ENCODE results near the gene TMEM170B.

Gene TMEM170B

GRCh38 chr6:11589261-11589660 is 51.7 kb downstream of the TMEM170B start:
- DNase-seq: no peak

GRCh38 chr6:11592294-11592906 is 54.9 kb downstream of the TMEM170B start:
- DNase-seq: no peak

DNA sequence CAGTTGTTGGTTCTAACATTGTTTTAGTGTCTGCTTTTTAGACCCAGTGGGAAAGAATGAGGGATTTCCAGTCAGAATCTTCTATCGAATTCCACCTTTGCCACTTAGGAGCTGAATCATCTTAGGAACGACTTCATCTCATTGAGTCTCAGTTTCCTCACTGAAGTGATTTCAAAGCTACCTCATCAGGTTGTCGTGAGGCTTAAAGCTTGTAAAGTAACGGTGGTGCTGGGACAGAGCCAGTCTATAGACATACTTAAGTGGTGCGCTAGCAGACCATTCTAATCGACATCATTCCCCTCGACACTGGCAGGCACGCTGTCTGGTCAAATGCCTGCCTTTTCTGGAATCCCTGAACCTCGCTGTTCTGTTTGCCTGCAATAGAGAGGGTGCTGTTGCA is 55.5 kb downstream of the TMEM170B start:
- DNase-seq: no peak

GRCh38 chr6:11595903-11596302 is 58.4 kb downstream of the TMEM170B start:
- no peak for DNase-seq

- no peak for DNase-seq
Observed at GRCh38 chr6:11596640-11597237, 59.2 kb downstream of the TMEM170B start.

- no peak for DNase-seq
Observed at GRCh38 chr6:11598687-11599086, 61.1 kb downstream of the TMEM170B start.

GRCh38 chr6:11600251-11600650 is 62.7 kb downstream of the TMEM170B start:
- no peak for DNase-seq

GRCh38 chr6:11601776-11602605 is 64.4 kb downstream of the TMEM170B start:
- DNase-seq: no peak

GRCh38 chr6:11604215-11604614 is 66.7 kb downstream of the TMEM170B start:
- no peak for DNase-seq

GRCh38 chr6:11604836-11605506 is 67.4 kb downstream of the TMEM170B start:
- no peak for DNase-seq

GRCh38 chr6:11605507-11605905 is 68.0 kb downstream of the TMEM170B start:
- DNase-seq: no peak

DNA sequence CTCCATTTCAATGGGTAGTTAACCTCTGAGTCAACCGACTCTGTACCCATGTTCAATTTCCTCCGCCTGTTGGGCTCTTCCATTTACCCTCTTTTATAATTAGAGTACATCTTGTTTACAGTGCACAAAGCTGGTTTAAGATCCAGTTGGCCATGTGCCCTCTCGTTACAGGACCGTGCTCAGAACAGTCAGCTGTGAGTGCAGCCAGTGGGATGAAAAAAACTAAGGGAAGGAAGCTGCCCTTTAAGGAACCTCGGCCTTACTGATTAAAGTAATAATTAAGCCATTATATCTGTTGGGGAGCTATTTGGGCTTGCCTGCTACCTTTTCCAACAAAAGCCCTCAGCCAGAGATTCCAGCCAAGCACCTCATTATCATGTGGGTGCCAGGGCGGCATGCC is 68.8 kb downstream of the TMEM170B start:
- peak in 1 of 2 experiments; percentile 34 for DNase-seq

DNA sequence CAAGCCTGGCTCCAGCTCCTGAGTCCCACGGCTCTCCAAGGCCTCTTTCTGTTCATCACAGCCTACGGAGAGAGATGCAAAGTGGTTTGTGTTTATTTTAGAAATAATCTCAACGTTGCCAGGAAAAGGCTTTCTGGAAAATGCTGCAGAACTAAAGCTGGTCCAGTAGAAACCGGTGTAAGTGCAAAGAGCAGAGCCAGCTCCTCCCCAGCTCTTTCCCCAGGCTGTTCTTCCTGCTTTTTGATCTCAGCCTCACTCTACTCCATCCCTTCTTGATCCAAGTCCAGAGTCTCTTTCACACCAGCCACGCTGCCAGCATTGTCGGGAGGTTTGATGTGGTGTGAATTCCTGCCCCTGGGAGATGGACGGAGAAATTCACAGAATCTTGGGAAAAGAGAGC is 69.8 kb downstream of the TMEM170B start:
- DNase-seq: no peak

- DNase-seq: no peak
Observed at GRCh38 chr6:11608600-11609323, 71.2 kb downstream of the TMEM170B start.

- no peak for DNase-seq
Observed at GRCh38 chr6:11609324-11610071, 71.9 kb downstream of the TMEM170B start.

GRCh38 chr6:11613336-11613735 is 75.8 kb downstream of the TMEM170B start:
- DNase-seq: no peak

GRCh38 chr6:11613858-11614257 is 76.3 kb downstream of the TMEM170B start:
- no peak for DNase-seq

- DNase-seq: no peak
Observed at GRCh38 chr6:11614534-11615213, 77.1 kb downstream of the TMEM170B start.

DNA sequence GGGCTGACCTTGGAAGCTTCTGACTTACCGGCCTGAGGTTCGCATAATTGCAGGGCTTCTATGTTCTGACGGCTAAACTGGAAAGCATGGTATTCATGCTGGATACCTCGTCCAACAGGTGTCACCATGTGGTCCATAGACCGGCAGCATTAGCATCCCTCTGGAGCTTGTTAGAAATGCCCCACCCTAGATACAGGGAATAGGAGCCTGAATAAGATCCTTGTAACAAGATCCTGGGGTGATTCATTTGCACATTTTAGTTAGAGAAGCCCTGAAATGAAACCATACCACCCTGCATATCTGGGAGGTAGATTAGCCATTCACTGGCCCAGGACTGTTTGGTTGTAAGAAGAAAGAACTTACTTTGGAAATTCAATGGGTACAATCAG is 77.7 kb downstream of the TMEM170B start:
- no peak for DNase-seq

GRCh38 chr6:11616200-11616611 is 78.7 kb downstream of the TMEM170B start:
- no peak for DNase-seq

DNA sequence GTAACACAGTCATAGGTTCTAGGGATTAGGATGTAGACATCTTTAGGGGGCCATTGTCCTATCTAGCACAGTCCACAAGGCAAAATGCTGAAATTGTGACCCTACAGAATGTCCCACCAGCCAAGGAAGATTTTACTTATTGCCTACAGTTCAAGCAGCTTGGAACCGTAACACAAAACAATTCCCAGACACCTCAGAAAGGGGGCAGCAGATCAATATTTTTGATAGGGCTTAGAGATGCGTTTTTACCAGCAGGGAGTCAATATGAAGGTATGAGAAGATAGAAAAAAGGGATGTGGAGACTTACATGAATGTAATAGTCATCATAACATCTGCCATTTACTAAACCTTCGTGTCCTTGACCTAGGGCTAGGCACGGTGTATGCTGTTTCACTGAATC is 81.0 kb downstream of the TMEM170B start:
- DNase-seq: peak in 1 of 2 experiments; percentile 26

All from NCI-H446 (cell line).